ENCODE measurements around the gene SLC15A4. TPM values are rescaled to one million over a fixed set of nuclear protein-coding genes. Genes with fewer than 3 reads are reported as not detected.

The SLC15A4 gene
- total and polyA plus RNA-seq, 2 of the 4 experiments (the other 2 are of a cell fraction): 15.4 to 21.9 TPM

GRCh38 chr12:128850400-128850799, 26.6 kb upstream of the SLC15A4 start:
- no peak overlapping the region for H2AK5ac ChIP-seq (ENCODE audit: low read depth, low read length)

More at GRCh38 chr12:128850400-128850799, 26.6 kb upstream of the SLC15A4 start:
- no peak overlapping the region for H3K27ac ChIP-seq (ENCODE audit: insufficient read depth, low read length)
- dilution Hi-C loops (cut with HindIII; ENCODE audit: low sequenced_read_pairs, unreplicated experiment) (no loop called here), intact Hi-C loops (cut with micrococcal nuclease) (no loop called here), in situ Hi-C loops (cut with MboI; ENCODE audit: low sequenced_read_pairs) (no loop called here)
- no peak overlapping the region for H4K5ac ChIP-seq (ENCODE audit: low read depth, low read length)
- no peak overlapping the region for H3K14ac ChIP-seq (replicated peaks; ENCODE audit: low read depth, low read length)
- no peaks in the 10 kb centered on the region for H3K9me1 ChIP-seq (ENCODE audit: insufficient read depth, low read length)
- no peaks in the 10 kb centered on the region for H3K79me1 ChIP-seq (ENCODE audit: low read depth in 1 of 2, low read length in 2 of 2)
- no peak overlapping the region for H2BK120ac ChIP-seq (ENCODE audit: low read depth, low read length)
- no peak overlapping the region for H3K4me3 ChIP-seq (ENCODE audit: insufficient read depth, low read depth, low read length)
- no peaks in the 10 kb centered on the region for H3K27me3 ChIP-seq (ENCODE audit: control insufficient read depth, insufficient read depth, low read length)
- H4K20me1 ChIP-seq (ENCODE audit: insufficient read depth, low read length): no peaks in the 10 kb centered on the region
- H3K23ac ChIP-seq (ENCODE audit: low read depth, low read length): no peak overlapping the region
- no peak overlapping the region for H3K4ac ChIP-seq (ENCODE audit: low read depth, low read length)
- no peak overlapping the region for H3K4me2 ChIP-seq (ENCODE audit: low read depth, low read length)
- no peaks in the 10 kb centered on the region; the same call in none of the 2 replicates for H3K9me3 ChIP-seq (ENCODE audit: control insufficient read depth, insufficient read depth, low read length)
- H3K36me3 ChIP-seq (ENCODE audit: control insufficient read depth, insufficient read depth, low read length): no peaks in the 10 kb centered on the region
- no peak overlapping the region for H2BK15ac ChIP-seq (ENCODE audit: low read depth, low read length)
- ChIA-PET CTCF (no interaction called here), POLR2A (ENCODE audit: unreplicated experiment) (no interaction called here)
- no peak overlapping the region for H3K9ac ChIP-seq (ENCODE audit: low read depth, low read length)
- H2BK20ac ChIP-seq (ENCODE audit: low read depth, low read length): no peak overlapping the region
- 33% methylated on average over 1 of the region's 3 CpGs; no CpG with 5 or more reads in 1 of the 2 experiments for WGBS, 2 experiments (ENCODE audit: extremely low coverage in 2 of 2, insufficient read length in 1 of 2)
- no peak for DNase-seq
- H2AK9ac ChIP-seq (replicated peaks; ENCODE audit: low read depth, low read length, poor library complexity): no peak overlapping the region
- no peak for ATAC-seq (ENCODE audit: low read depth)
- no peak overlapping the region for H4K8ac ChIP-seq (ENCODE audit: low read depth in 2 of 2, low read length in 2 of 2)
- H2BK5ac ChIP-seq (ENCODE audit: low read depth, low read length, poor library complexity, severe bottlenecking): no peak overlapping the region
- no peaks in the 10 kb centered on the region for H3K4me1 ChIP-seq (ENCODE audit: control insufficient read depth, insufficient read depth, low read length)
- no peak overlapping the region for H2AFZ ChIP-seq (replicated peaks; ENCODE audit: low read length, poor library complexity)
- BruUV-seq (replicated peaks): no TSS peak
- no peak for TF ChIP-seq ELK1 (IDR thresholded peaks at IDR 0.05; ENCODE audit: borderline replicate concordance, low read depth, low read length)
- TF ChIP-seq MAZ (IDR thresholded peaks at IDR 0.05; ENCODE audit: borderline replicate concordance, low read depth, low read length): no peak
- TF ChIP-seq FOS (IDR thresholded peaks at IDR 0.05; ENCODE audit: low read depth, low read length): no peak
- no peak for TF ChIP-seq RFX5 (IDR thresholded peaks at IDR 0.05; ENCODE audit: low read depth, low read length)
- TF ChIP-seq SMC3 (IDR thresholded peaks at IDR 0.05; ENCODE audit: low read depth, low read length): no peak
- TF ChIP-seq CTCF (conservative IDR thresholded peaks at IDR 0.05; ENCODE audit: low read depth, low read length): no peak
- TF ChIP-seq CHD1 (IDR thresholded peaks at IDR 0.05; ENCODE audit: low read depth, low read length): no peak
- TF ChIP-seq RCOR1 (IDR thresholded peaks at IDR 0.05; ENCODE audit: insufficient replicate concordance, low read length): no peak
- no peak for TF ChIP-seq CEBPB (IDR thresholded peaks at IDR 0.05; ENCODE audit: low read depth, low read length)
- TF ChIP-seq MAFK (IDR thresholded peaks at IDR 0.05; ENCODE audit: low read depth, low read length): no peak
- no peak for TF ChIP-seq RAD21 (IDR thresholded peaks at IDR 0.05; ENCODE audit: low read length)
- no peak for TF ChIP-seq NFE2L2 (IDR thresholded peaks at IDR 0.05; ENCODE audit: low read depth, low read length)
- no peak overlapping the region for H3K56ac ChIP-seq (ENCODE audit: extremely low read depth, insufficient read depth, low read length)
- no peak overlapping the region for H4K91ac ChIP-seq (ENCODE audit: insufficient read depth, low read depth, low read length)
- H3K18ac ChIP-seq (ENCODE audit: low read depth, low read length): no peak overlapping the region

Measured in IMR-90 (cell line).